ENCODE results near the gene NACAD.

GRCh38 chr7:45118292-45118691 lies 29.5 kb upstream of the NACAD start:
- TF ChIP-seq, protein P1, sequence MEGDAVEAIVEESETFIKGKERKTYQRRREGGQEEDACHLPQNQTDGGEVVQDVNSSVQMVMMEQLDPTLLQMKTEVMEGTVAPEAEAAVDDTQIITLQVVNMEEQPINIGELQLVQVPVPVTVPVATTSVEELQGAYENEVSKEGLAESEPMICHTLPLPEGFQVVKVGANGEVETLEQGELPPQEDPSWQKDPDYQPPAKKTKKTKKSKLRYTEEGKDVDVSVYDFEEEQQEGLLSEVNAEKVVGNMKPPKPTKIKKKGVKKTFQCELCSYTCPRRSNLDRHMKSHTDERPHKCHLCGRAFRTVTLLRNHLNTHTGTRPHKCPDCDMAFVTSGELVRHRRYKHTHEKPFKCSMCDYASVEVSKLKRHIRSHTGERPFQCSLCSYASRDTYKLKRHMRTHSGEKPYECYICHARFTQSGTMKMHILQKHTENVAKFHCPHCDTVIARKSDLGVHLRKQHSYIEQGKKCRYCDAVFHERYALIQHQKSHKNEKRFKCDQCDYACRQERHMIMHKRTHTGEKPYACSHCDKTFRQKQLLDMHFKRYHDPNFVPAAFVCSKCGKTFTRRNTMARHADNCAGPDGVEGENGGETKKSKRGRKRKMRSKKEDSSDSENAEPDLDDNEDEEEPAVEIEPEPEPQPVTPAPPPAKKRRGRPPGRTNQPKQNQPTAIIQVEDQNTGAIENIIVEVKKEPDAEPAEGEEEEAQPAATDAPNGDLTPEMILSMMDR (IDR thresholded peaks at IDR 0.05): no peak
- TF ChIP-seq POLR2A (IDR thresholded peaks at IDR 0.05) (no peak), EP300 (IDR thresholded peaks at IDR 0.05) (no peak)

Data from tibial nerve (tissue), 4 donors.